Cardiac septum (tissue), 1 donor: ENCODE measurements around the gene ARHGAP24. TPM values are rescaled to one million over a fixed set of nuclear protein-coding genes. Genes with fewer than 3 reads are reported as not detected.

Experiments
- DNase-seq: peaks from one replicate; pipeline ENCODE4 v3.0.0-alpha.2; 2020; ENCODE audit warnings: low spot score
- intact Hi-C: fragments of 100-400 bp; cut with DNase I; formaldehyde crosslinking; loops from one replicate; pipeline ENCODE4 v1.14.0; 2022
- total RNA-seq: library from RNA; stranded (reverse); fragmentation: NEBNext Ultra II Directional; extraction: Animal tissue kit (Norgen Biotek cat#: 25700); gene quantifications from one replicate; pipeline ENCODE4 v1.2.1, GENCODE V29; 2021
- donor health status: DM: no; HTN: no; CAD: no.

Gene ARHGAP24
- total RNA-seq, 1 donor from 2014 or later: 60.1 TPM

DNA sequence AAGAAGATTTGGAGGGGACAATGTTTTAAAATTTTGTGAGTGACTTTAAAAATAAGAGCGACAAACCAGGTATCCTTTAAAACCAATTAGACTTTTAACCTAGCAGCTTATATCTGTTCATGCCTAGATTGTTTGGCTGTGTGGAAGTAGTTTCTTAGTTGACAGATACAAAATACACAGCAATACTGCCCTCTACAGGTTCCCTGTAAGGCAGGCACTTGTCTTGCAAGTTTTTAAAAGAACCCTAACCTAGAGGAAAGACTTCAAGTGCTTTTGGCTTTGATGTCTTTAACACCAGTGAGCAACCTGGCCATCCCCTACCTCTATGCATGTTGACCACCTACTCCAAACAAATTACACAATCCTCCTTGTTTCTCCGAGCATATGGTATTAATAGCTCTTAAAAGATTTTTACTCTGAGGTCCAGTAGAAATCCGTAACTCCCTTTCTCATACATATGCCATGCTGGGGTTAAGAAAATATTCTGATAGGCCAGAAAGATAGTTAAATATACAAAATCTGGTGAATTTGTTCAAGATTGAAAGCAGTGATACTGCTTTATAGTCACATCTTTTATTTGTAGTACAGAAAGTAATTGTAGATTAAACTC, 273.0 kb downstream of the ARHGAP24 start:
- no peak for DNase-seq
- intact Hi-C loops: loop anchor here (5.0 kb wide), 2 partner anchors 376 to 601 kb away; no protein-coding TSS in a partner anchor

DNA sequence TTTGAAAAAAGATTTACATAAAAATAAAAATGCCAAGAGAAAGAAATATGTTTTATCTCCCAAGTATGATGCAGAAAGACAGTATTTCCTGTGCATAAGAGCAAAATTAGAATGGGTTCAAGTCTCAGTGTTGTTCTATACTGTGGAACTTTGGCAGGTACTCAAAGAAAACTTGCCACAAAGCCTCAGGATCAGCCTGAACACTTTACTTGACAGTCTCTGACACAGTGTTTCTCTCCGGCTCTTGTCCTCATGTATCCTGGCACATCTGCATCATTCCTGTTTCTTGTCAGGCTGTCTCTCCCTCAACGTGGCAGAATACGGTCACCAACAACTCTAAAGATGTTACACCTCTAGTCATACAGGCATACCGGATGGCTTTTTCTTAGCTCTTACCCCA, 273.7 kb downstream of the ARHGAP24 start:
- no peak for DNase-seq
- intact Hi-C loops: loop anchor here (5.0 kb wide), 2 partner anchors 376 to 601 kb away; no protein-coding TSS in a partner anchor

DNA sequence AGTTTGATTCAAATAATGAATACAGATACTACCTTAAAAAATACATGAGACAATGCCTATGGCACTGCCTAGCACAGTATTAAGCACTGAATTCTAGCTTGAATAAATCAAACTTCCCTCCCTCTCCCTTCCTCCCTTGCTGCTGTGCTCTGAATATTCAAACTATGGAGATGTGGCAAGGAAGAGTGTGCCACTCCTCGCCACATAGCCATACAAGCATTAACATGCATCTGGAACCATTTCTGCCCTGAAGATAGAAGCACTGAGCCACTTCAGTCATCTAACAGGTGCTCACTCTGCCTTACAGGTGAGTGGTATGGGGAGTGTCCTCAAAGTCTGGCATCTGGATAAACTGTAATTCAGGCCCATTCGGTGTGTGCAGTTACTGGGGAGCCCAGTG, 276.9 kb downstream of the ARHGAP24 start:
- intact Hi-C loops: loop anchor here (5.0 to 10.0 kb wide), 2 partner anchors 293 to 675 kb away; no protein-coding TSS in a partner anchor
- DNase-seq: no peak

DNA sequence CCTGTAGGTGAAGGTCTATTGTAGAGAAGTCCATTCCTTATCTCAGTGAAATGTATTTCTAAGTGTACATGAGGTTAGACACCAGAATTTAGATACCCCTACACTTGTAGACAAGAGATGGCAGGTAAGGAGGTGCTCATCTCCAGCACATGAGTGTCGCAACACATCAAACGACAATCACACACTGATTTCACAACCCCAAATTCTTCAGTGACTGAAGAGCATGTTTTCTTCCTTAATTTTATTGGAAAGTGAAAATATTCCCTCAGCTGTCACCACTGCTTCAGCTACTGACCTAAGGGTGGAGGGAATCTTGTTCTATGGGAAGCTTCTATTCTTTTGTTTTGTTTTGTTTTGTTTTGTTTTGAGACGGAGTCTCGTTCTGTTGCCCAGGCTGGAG, 280.3 kb downstream of the ARHGAP24 start:
- intact Hi-C loops: loop anchor here (5.0 to 10.0 kb wide), 3 partner anchors 42 to 290 kb away; no protein-coding TSS in a partner anchor
- DNase-seq: no peak

DNA sequence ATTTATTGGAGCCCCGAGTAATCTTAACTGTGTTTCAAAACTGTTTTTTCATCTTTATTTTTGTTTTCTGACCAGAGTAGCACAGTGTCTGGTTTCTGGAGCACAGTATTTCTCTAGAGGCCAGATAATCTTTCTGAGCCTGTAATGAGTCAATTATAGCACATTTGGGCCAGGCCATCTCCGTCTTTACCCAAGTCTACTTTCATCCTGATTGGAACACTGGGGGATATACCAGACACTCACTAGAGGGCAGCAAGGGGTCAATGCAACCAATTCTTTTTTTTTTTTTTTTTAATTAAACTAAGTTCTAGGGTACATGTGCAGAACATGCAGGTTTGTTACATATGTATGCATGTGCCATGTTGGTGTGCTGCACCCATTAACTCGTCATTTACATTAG, 282.0 kb downstream of the ARHGAP24 start:
- DNase-seq: no peak
- intact Hi-C loops: loop anchor here (5.0 to 10.0 kb wide), 3 partner anchors 40 to 288 kb away; no protein-coding TSS in a partner anchor

DNA sequence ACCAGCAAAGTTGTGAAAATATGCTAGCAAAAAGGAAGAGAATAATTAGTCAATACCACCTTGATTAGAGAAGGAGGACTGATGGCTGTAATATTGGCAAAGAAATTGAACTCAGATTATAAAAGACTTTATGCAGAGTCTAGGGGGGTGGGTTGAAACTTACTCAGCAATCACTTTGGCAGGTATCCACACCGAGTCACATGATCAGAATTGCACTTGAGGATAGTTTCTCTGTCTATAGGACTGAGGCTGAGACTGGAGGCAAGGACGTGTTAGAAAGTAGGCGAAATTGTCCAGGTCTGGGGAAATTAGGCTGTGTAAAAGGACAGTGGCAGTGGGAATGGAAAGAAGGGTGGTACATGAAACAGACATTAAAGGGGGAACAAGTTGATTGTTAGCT, 284.4 kb downstream of the ARHGAP24 start:
- DNase-seq: no peak
- intact Hi-C loops: loop anchor here (5.0 to 10.0 kb wide), 3 partner anchors 38 to 285 kb away; no protein-coding TSS in a partner anchor

DNA sequence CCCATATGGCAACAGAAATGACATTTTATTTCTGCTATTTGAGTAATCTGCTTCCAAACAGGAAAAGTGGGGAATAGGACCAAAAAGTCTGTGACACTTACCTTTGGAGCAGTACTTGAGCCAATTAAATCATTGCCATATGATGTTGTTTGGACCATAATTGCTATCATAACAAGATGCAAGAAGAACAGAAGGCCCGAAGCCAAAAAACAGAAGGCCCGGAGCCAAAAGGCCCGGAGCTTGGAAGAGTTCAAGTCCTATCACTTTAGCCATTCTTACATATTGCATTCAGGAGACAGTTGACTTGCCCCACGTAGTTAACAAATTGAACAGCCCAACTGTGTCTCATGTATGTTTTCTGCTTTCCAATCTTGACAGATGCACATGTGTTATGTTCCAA, 285.6 kb downstream of the ARHGAP24 start:
- intact Hi-C loops: no loop called here
- DNase-seq: no peak

DNA sequence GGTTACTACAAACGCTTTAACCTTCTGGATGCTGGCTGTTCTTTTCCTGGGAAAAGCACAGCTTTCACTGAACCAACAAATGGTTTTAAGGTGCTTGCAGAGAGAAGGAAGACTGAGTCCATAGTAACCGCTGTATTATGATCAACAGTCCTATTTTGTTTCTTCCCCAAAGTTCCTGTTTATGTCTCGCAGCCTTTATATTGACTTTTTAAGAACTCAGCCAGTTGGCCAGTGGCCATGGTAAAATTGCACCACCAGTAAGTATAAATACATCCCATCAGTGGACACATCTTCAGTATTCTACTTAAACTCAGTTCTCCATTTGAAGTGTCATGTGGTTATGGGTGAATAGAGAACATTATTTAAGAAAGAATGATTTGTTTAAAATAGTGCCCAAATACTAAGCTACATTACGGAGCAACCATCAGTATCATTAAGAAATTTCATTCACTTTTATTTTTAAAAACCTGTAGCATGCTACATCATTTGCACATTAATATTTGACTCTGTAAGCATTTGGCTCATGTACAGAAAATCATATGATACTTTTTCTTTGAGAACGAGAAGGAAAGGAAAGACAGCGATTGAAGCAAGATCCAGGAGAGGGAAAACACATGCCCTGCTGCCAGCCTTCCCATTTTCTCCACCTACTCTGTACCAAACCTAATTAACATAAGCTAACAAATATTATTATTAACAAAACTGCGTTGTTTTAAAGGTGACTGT, 287.0 kb downstream of the ARHGAP24 start:
- intact Hi-C loops: no loop called here
- no peak for DNase-seq

DNA sequence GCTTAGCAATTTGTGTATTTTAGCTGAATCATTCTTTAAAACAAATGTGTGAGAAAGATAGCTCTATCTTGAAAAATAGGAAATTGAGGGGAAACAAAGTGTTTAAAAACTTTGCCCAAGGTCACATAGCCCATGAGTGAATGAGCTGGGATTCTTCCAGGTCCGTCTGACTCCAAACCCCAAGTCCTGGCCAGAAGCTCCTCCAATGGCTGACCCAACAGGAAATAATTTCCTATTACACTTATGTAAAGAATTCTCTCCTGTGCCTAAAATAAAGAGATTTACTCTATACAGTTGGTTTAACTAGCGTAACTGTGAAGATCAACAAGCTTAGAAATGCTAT, 287.6 kb downstream of the ARHGAP24 start:
- DNase-seq: no peak
- intact Hi-C loops: no loop called here

DNA sequence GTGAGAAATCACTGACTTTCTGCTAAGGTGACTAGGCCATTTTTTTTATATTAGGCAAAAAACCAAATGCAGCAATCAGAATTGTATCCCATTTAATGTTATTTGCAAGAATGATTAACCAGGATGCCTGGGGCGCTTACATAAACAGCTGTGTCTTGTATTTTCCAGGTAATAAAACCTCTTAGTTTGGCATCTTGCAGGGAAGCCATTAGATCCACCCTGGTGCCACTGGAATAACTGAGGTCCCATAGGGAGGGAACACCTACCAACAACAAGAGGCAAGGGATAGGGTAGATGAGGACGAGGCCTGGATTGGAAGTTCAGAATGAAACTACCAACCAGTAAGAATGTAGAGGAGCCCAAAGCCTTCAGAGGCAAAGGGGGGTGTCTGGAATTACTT, 288.3 kb downstream of the ARHGAP24 start:
- no peak for DNase-seq
- intact Hi-C loops: no loop called here

DNA sequence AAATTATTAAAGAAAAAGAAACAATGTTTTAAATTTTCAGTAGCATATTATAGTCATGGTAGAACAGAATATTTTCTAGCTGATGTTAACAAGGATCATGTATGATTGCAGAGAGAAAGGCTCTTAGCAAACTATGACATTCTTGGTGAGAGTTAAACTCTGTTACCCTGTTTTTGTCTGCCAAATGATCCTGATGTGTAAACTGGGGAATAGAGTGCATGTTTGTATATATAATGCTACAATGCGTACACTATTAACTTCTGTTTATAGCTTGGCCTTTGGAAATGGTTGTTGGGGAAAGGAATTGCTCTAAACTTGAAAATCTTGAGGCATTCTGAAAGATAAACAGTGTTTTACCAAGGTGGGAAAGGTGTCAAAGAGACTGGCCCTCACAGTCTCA, 292.7 kb downstream of the ARHGAP24 start:
- DNase-seq: no peak
- intact Hi-C loops: no loop called here

DNA sequence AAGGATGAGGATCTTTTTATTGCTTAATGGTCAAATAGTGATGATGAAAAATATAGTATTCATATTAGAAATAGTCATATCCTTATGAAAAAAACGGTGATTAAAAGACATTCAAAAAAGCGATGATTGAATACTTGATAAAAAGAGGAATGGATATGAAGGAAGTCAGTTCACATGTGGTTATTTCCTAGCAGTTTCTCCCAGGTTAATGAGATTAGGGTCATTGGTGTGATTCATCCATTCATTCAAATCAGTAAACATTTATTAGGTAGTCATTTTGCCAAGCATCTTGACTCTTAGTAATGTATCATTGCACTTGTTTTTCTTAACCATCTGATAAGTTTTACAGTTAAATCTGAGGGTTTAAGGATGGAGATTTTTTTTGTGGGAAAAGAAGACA, 294.1 kb downstream of the ARHGAP24 start:
- intact Hi-C loops: no loop called here
- DNase-seq: no peak

DNA sequence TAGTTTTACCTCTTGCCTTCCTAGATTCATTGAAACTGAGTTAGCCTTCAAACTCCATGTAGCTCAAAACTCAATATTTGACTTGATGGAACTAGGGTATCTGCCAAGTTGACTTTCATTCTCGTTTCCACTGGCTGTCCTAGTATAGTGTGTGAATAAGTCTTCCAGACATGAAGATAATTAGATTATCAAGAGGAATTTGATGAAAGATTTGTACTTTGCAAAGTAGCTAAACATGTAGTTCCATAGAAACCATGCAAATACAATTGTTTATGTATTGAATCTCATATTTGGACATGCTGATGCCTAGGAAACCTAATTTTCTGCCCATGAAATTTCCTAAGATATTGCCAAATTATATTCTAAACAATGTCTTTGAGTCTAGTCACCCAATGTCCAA, 297.5 kb downstream of the ARHGAP24 start:
- intact Hi-C loops: no loop called here
- DNase-seq: no peak

DNA sequence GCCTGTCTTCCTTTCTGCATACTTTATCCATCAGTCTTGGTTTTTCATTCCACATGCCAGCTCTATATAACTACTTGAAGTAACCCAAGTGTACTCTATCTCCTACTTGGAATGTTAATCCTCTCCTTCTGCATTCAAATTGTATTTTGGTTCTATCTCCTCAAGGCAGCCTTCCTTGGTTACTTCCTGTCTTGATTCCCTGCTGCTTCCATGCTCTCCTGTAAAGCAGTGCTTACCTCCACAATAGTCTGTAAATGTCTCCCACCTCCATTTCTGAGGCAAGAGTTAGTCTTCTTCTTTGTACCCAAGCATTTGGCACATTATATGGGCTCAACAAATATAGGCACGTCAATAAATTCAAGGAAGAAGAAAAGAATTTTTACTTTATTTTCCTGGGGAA, 298.4 kb downstream of the ARHGAP24 start:
- intact Hi-C loops: no loop called here

DNA sequence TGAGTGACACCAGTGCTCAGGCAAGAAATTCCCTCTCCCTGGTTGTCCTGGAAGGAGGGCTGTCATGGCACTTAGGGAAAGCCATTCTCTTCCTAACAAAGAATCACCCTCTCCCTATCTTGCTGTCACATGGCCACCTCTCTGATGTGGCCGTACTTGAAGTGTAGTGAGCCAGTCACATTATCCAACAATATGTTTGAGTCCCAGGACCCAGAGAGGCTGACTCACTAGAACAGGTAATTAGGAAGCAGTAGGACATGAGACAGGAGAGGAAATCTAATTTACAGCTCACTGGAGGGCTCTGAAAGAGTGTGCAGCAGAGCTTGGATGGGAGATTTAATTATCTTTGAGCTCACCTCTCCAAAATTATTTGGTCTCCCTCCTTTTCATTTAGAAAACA, 299.1 kb downstream of the ARHGAP24 start:
- DNase-seq: no peak
- intact Hi-C loops: no loop called here

More for the DNA sequence above, 298.4 kb downstream of the ARHGAP24 start:
- DNase-seq: no peak

DNA sequence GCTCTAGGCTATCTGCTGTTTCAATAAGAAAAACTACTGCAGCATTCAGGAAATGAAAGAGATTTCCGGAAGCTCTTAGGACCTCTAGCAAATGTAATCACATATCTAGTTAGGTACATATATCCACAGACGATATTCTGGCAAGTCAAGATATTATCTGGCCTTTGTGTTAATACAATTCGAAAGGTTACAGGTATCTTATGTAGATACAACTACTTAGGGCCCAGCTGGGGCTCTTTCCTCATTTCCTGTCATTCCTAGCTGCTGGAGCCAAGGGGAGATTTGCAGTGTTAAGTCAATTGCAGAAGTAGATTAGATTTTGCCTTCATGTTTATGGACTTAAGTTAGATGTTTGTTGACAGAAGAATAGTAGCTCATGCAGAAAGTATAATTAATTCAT, 299.5 kb downstream of the ARHGAP24 start:
- intact Hi-C loops: no loop called here
- no peak for DNase-seq

DNA sequence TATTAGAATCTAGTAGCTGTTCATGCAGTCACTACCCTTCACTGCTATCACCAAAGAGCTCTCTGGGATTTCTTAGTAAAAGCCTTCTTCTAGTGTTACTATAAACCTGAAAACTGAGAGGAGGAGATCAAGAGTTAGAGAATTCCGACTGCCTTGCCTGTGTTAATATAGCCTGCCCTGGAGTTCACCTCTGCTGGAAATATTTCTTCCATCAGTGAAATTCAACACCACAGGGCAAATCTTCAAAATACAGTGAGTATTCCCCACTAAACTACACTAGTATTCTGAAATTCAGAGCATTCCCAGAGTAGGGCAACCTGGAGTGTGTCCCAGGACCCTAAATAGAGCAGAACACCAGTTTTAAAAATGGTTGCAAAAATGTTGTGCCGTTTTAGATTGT, 301.1 kb downstream of the ARHGAP24 start:
- no peak for DNase-seq
- intact Hi-C loops: no loop called here

DNA sequence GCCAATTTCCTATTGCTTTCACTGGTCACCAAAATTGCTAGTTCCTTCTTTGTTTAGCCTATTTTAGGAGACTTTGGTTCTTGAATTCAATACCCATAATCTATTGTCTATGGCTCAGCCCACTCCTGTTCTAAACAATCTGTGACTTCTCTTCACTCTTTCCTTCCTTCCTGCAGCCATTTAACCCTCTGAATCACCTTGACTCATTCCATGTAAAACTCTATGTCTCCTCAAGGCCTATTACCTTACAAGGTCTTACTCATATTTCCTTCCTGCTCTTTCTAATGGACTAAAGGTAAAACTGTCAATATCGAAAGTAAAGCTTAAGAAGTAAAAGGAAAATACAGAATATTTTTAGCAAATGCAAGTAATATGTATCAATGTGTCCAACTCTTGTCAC, 301.6 kb downstream of the ARHGAP24 start:
- DNase-seq: no peak
- intact Hi-C loops: no loop called here

DNA sequence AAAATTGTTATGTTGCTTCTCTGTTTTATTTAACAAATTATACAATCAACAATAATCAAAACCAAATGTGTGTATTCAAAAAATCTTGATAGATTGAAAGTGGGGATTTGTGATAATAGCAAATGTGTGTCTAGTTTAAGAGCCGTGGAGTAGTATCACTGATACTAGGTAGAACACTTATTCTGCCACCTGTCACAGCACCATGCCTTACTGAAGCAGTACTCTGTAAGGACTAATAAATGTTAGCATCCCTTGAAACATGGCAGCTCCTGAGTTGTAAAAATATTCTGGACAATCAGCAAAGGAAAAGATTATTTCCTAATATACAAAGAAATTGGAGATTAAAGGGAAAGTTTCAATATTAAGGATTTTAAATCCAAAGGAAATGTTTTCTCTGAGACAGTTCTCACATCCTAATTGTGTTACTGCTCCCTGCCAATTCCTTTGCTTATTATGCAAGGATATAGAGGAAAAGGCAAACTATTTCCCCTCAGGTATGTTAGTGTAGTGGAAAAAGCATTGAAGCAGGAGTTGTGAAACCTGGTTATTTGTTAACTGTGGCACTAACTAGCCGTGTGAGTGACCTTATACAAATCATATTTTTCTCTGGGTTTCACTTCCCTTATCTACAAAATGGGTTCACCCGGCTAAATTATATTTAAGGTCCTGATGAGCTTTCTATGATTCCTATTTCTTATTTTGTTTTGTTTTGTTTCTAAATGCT, 303.1 kb downstream of the ARHGAP24 start:
- intact Hi-C loops: no loop called here

DNA sequence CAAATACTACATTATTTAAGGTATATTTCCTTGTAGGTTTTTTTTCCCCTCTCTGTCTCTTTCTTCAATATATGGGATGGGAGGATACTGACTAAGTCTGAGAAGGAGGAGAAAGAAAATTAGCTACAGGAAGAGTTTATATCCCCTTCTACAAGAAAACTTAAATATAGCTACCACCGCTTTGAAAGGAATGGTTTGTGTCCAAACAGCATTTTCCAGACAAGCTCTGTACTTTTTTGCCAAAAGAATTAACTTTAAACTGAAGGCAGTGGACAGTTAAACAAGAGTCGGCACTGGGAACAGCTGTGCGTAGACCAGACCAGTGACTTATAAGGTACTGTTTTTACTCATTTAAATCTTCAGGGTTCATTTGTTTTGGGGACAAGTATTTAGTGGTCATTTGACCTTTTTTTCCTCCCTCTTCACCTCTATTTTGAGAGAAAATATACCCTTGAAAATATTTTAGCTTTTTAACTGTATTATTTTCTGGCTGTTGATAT, 303.7 kb downstream of the ARHGAP24 start:
- intact Hi-C loops: no loop called here
- DNase-seq: no peak

More for the DNA sequence above, 303.1 kb downstream of the ARHGAP24 start:
- DNase-seq: no peak
